IPS DF 6.9 (cell line): ENCODE results near the gene HOXD1.

ENCODE experiments used
- DNase-seq: peaks from one replicate; pipeline ENCODE4 v3.0.0-alpha.2; 2013; ENCODE audit warnings: low read depth, low spot score
- H3K27ac ChIP-seq: one replicate; pipeline ENCODE4 v1.5.1; 2013; ENCODE audit warnings: low read length, control low read depth
- H3K27me3 ChIP-seq: 2 replicates; pipeline ENCODE4 v1.6.1; 2013; ENCODE audit warnings: mild to moderate bottlenecking, low read length; ENCODE audit not compliant: control insufficient read depth, insufficient read depth
- H3K36me3 ChIP-seq: 2 replicates; pipeline ENCODE4 v1.6.1; 2013; ENCODE audit warnings: low read length; ENCODE audit not compliant: control insufficient read depth, insufficient read depth
- H3K4me1 ChIP-seq: 2 replicates; pipeline ENCODE4 v1.6.1; 2013; ENCODE audit warnings: low read length; ENCODE audit not compliant: control insufficient read depth, insufficient read depth
- H3K4me3 ChIP-seq: 2 replicates; pipeline ENCODE4 v1.5.1; 2013; ENCODE audit warnings: mild to moderate bottlenecking, low read length
- H3K9me3 ChIP-seq: 2 replicates; pipeline ENCODE4 v1.6.1; 2013; ENCODE audit warnings: low read length, inconsistent platforms; ENCODE audit not compliant: control insufficient read depth, insufficient read depth
- WGBS: extraction: QIAGEN DNeasy Blood & Tissue Kit; methylation state at CpG from one replicate; pipeline ENCODE4 v1.1.7; 2013; ENCODE audit warnings: mixed read lengths, missing lambda C conversion rate; ENCODE audit not compliant: insufficient read length, insufficient coverage; 5-methylcytosine and 5-hydroxymethylcytosine counted together

Gene HOXD1

GRCh38 chr2:176161825-176162626 lies 26.4 kb upstream of the HOXD1 start:
- WGBS = no CpG with 5 or more reads among the region's 22 CpGs
- no peak for DNase-seq
- H3K4me3 ChIP-seq = no peak overlapping the region
- H3K27ac ChIP-seq = no peak overlapping the region
- H3K4me1 ChIP-seq = peaks cover 1% of the 10 kb centered on the region; the same call in 1 of the 2 replicates
- no peaks in the 10 kb centered on the region for H3K9me3 ChIP-seq
- peaks cover 98% of the 10 kb centered on the region for H3K27me3 ChIP-seq
- no peaks in the 10 kb centered on the region for H3K36me3 ChIP-seq

- H3K36me3 ChIP-seq = no peaks in the 10 kb centered on the region
- H3K9me3 ChIP-seq = no peaks in the 10 kb centered on the region
- H3K27me3 ChIP-seq = peaks cover 96% of the 10 kb centered on the region
- no peak for DNase-seq
- WGBS = no CpG with 5 or more reads among the region's 29 CpGs
- no peak overlapping the region for H3K27ac ChIP-seq
- H3K4me3 ChIP-seq = no peak overlapping the region
- no peaks in the 10 kb centered on the region for H3K4me1 ChIP-seq
Measured at GRCh38 chr2:176162911-176163671, 25.4 kb upstream of the HOXD1 start.

GRCh38 chr2:176163672-176164056 lies 24.8 kb upstream of the HOXD1 start:
- H3K4me3 ChIP-seq = no peak overlapping the region
- no peaks in the 10 kb centered on the region for H3K4me1 ChIP-seq
- H3K36me3 ChIP-seq = no peaks in the 10 kb centered on the region
- H3K27ac ChIP-seq = no peak overlapping the region
- H3K9me3 ChIP-seq = no peaks in the 10 kb centered on the region
- peaks cover 95% of the 10 kb centered on the region for H3K27me3 ChIP-seq
- DNase-seq = no peak
- WGBS = no CpG with 5 or more reads among the region's 12 CpGs

- H3K27me3 ChIP-seq = peaks cover 96% of the 10 kb centered on the region
- DNase-seq = no peak
- H3K27ac ChIP-seq = no peak overlapping the region
- H3K9me3 ChIP-seq = no peaks in the 10 kb centered on the region
- WGBS = no CpG with 5 or more reads among the region's 13 CpGs
- no peak overlapping the region for H3K4me3 ChIP-seq
- H3K4me1 ChIP-seq = no peaks in the 10 kb centered on the region
- no peaks in the 10 kb centered on the region for H3K36me3 ChIP-seq
Measured at GRCh38 chr2:176164201-176164600, 24.3 kb upstream of the HOXD1 start.

- Histone ChIP-seq H3K4me1 (no peaks in the 10 kb centered on the region), H3K27ac (no peak overlapping the region), H3K4me3 (no peak overlapping the region), H3K27me3 (peaks cover 95% of the 10 kb centered on the region), H3K9me3 (no peaks in the 10 kb centered on the region), H3K36me3 (no peaks in the 10 kb centered on the region)
- no peak for DNase-seq
- no CpG with 5 or more reads among the region's 52 CpGs for WGBS
Measured at GRCh38 chr2:176164611-176165369, 23.7 kb upstream of the HOXD1 start.

- Histone ChIP-seq H3K27me3 (peaks cover 94% of the 10 kb centered on the region), H3K27ac (no peak overlapping the region), H3K36me3 (no peaks in the 10 kb centered on the region), H3K4me1 (no peaks in the 10 kb centered on the region), H3K4me3 (no peak overlapping the region), H3K9me3 (no peaks in the 10 kb centered on the region)
- no peak for DNase-seq
- WGBS = no CpG with 5 or more reads among the region's 26 CpGs
Measured at GRCh38 chr2:176165370-176166050, 23.0 kb upstream of the HOXD1 start.

GRCh38 chr2:176166272-176166671 lies 22.2 kb upstream of the HOXD1 start:
- no peaks in the 10 kb centered on the region for H3K9me3 ChIP-seq
- DNase-seq = no peak
- peaks cover 93% of the 10 kb centered on the region for H3K27me3 ChIP-seq
- no peak overlapping the region for H3K4me3 ChIP-seq
- no peak overlapping the region for H3K27ac ChIP-seq
- no peaks in the 10 kb centered on the region for H3K36me3 ChIP-seq
- H3K4me1 ChIP-seq = no peaks in the 10 kb centered on the region
- WGBS = no CpG with 5 or more reads among the region's 2 CpGs

- Histone ChIP-seq H3K36me3 (no peaks in the 10 kb centered on the region), H3K27me3 (peaks cover 93% of the 10 kb centered on the region), H3K27ac (no peak overlapping the region), H3K4me1 (no peaks in the 10 kb centered on the region; the same call in 1 of the 2 replicates), H3K4me3 (no peak overlapping the region), H3K9me3 (no peaks in the 10 kb centered on the region)
- no peak for DNase-seq
- no CpG with 5 or more reads among the region's 1 CpG for WGBS
Measured at GRCh38 chr2:176167398-176167797, 21.1 kb upstream of the HOXD1 start.

- H3K9me3 ChIP-seq = no peaks in the 10 kb centered on the region
- no peak overlapping the region for H3K27ac ChIP-seq
- H3K36me3 ChIP-seq = no peaks in the 10 kb centered on the region
- H3K27me3 ChIP-seq = peaks cover 90% of the 10 kb centered on the region
- H3K4me3 ChIP-seq = no peak overlapping the region
- WGBS = no CpG with 5 or more reads among the region's 5 CpGs
- no peak for DNase-seq
- no peaks in the 10 kb centered on the region; the same call in 1 of the 2 replicates for H3K4me1 ChIP-seq
Measured at GRCh38 chr2:176169181-176169580, 19.3 kb upstream of the HOXD1 start.

GRCh38 chr2:176169711-176170110 lies 18.8 kb upstream of the HOXD1 start:
- Histone ChIP-seq H3K27me3 (peaks cover 90% of the 10 kb centered on the region), H3K4me3 (no peak overlapping the region), H3K27ac (no peak overlapping the region), H3K36me3 (no peaks in the 10 kb centered on the region), H3K4me1 (peaks cover 1% of the 10 kb centered on the region; the same call in 1 of the 2 replicates), H3K9me3 (no peaks in the 10 kb centered on the region)
- DNase-seq = no peak
- WGBS = 100% methylated on average over 1 of the region's 2 CpGs
